K562 (cell line): ENCODE measurements around the gene TIFAB. TPM values are rescaled to one million over a fixed set of nuclear protein-coding genes. Genes with fewer than 3 reads are reported as not detected.

Source experiments
- ARID2 ChIP-seq: fragments of 450-650 bp; IDR thresholded peaks from 2 replicates; pipeline ENCODE4 v1.6.1; 2017; ENCODE audit warnings: antibody characterized with exemption, mild to moderate bottlenecking
- ATF1 ChIP-seq, 2 experiments: fragments of 450-650 bp in 1 of 2; IDR thresholded peaks; 2 replicates each; pipeline ENCODE4 v1.6.1; 2016; ENCODE audit warnings: missing compliant biosample characterization in 1 of 2, missing genetic modification characterization in 1 of 2
- CREM ChIP-seq: IDR thresholded peaks from 2 replicates; pipeline ENCODE4 v1.6.1; 2014; ENCODE audit warnings: antibody characterized with exemption, low read depth
- ETV6 ChIP-seq, 3 experiments: fragments of 150-350 bp in 1 of 3; sonication (generic) in 1 of 3; formaldehyde crosslinking in 1 of 3; IDR thresholded peaks; 2 replicates each; pipeline versions ENCODE4 v1.6.1 to v1.8.0; 2014 to 2022; ENCODE audit warnings: borderline replicate concordance in 2 of 3, low read depth in 2 of 3, antibody characterized with exemption in 1 of 3, low read length in 1 of 3, mild to moderate bottlenecking in 1 of 3, missing genetic modification reagents in 1 of 3
- GABPA ChIP-seq: fragments of 200-800 bp; sonication (Bioruptor generic); conservative IDR thresholded peaks from 2 replicates; pipeline ENCODE4 v1.6.1; 2016; ENCODE audit warnings: low read depth, missing genetic modification characterization, missing compliant biosample characterization
- HDAC6 ChIP-seq: IDR thresholded peaks from 2 replicates; pipeline ENCODE4 v1.6.1; 2012; ENCODE audit warnings: low read depth, mild to moderate bottlenecking, control low read depth, inconsistent platforms, low read length, moderate library complexity
- MYC ChIP-seq, 2 experiments: fragments of 250-450 bp in 1 of 2; sonication (Bioruptor Pico) in 1 of 2; IDR thresholded peaks; 2 replicates each; pipeline versions ENCODE4 v1.5.1 to v1.6.1; 2012 to 2021; ENCODE audit warnings: low read depth in 2 of 2, borderline replicate concordance in 1 of 2, improper control_type of control experiment in 1 of 2, low read length in 1 of 2, mild to moderate bottlenecking in 1 of 2, moderate library complexity in 1 of 2
- NFRKB ChIP-seq: fragments of 450-650 bp; IDR thresholded peaks from 2 replicates; pipeline ENCODE4 v1.6.1; 2016; ENCODE audit warnings: low read depth
- PCBP1 ChIP-seq: fragments of 200-400 bp; formaldehyde crosslinking; IDR thresholded peaks from 2 replicates; pipeline ENCODE4 v1.6.1; 2018; ENCODE audit warnings: mild to moderate bottlenecking, low read depth, low read length; ENCODE audit not compliant: poor library complexity, severe bottlenecking
- PRPF4 ChIP-seq: fragments of 200-400 bp; formaldehyde crosslinking; IDR thresholded peaks from one replicate; pipeline ENCODE4 v1.6.1; 2017; ENCODE audit warnings: low read length, low read depth, mild to moderate bottlenecking; ENCODE audit not compliant: insufficient read depth, poor library complexity, severe bottlenecking
- RFX7 ChIP-seq: fragments of 250-450 bp; sonication (Bioruptor Pico); IDR thresholded peaks from 2 replicates; pipeline ENCODE4 v1.5.1; 2021; ENCODE audit warnings: mild to moderate bottlenecking
- RUNX1 ChIP-seq: sonication (generic); IDR thresholded peaks from 2 replicates; pipeline ENCODE4 v1.6.1; 2016; ENCODE audit warnings: antibody characterized with exemption, low read depth
- SP2 ChIP-seq: IDR thresholded peaks from 2 replicates; pipeline ENCODE4 v1.6.1; 2011; ENCODE audit warnings: mild to moderate bottlenecking, low read depth, low read length, moderate library complexity; ENCODE audit not compliant: poor library complexity, severe bottlenecking; ENCODE audit errors: extremely low read depth
- SPI1 ChIP-seq: IDR thresholded peaks from 2 replicates; pipeline ENCODE4 v1.6.1; 2011; ENCODE audit warnings: low read depth, low read length, control low read depth, borderline replicate concordance
- XRCC4 ChIP-seq: IDR thresholded peaks from one replicate; pipeline ENCODE4 v1.6.1; 2011; ENCODE audit not compliant: insufficient read depth, insufficient read length; ENCODE audit errors: extremely low read depth
- polyA plus RNA-seq, 8 experiments: library from polyadenylated mRNA; depleted of rRNA in 4 of 8; stranded (reverse) in 5 of 8; unstranded in 3 of 8; fragments of >200 nt; fragmentation: Nextera tagmentation in 2 of 8; fragmentation: Illumina TruSeq in 1 of 8; extraction: Ambion mirVana in 2 of 8; extraction: Trizol in 1 of 8; gene quantifications; 2 replicates each; pipeline versions ENCODE4 v1.2.1 to v1.2.3, GENCODE V29; 2011 to 2014; ENCODE audit warnings: inconsistent platforms in 1 of 8, missing spikeins in 1 of 8
- total RNA-seq, 7 experiments: library from RNA; depleted of rRNA in 6 of 7; stranded (reverse); fragments of >200 nt in 6 of 7; fragmentation: Illumina TruSeq in 2 of 7; extraction: Trizol in 2 of 7; gene quantifications; 2 replicates each; pipeline versions ENCODE4 v1.2.1 to v1.2.3, GENCODE V29; 2011 to 2021; ENCODE audit warnings: low replicate concordance in 1 of 7
- TF ChIP-seq, protein P1 (sequence below): sonication (generic); formaldehyde crosslinking; IDR thresholded peaks from 2 replicates; pipeline ENCODE4 v1.5.0; 2020; ENCODE audit warnings: missing genetic modification reagents
- TF ChIP-seq, protein P2 (sequence below): IDR thresholded peaks from 2 replicates; pipeline ENCODE4 v1.6.1; 2016; ENCODE audit warnings: missing genetic modification characterization, missing compliant biosample characterization
- TF ChIP-seq, protein P3 (sequence below), 3 experiments: fragments of 200-800 bp in 1 of 3; fragments of 250-450 bp in 1 of 3; fragments of 450-650 bp in 1 of 3; sonication (Bioruptor Pico) in 1 of 3; sonication (Bioruptor generic) in 1 of 3; formaldehyde crosslinking in 1 of 3; IDR thresholded peaks; 2 replicates each; pipeline versions ENCODE4 v1.6.1 to v1.8.0; 2016 to 2022; ENCODE audit warnings: mild to moderate bottlenecking in 2 of 3, missing genetic modification characterization in 2 of 3, missing compliant biosample characterization in 1 of 3, moderate library complexity in 1 of 3

TIFAB gene
- total and polyA plus RNA-seq, 9 of the 15 experiments (the other 6 are each of a cell fraction or from before 2014, with no cell fraction given): not detected

DNA sequence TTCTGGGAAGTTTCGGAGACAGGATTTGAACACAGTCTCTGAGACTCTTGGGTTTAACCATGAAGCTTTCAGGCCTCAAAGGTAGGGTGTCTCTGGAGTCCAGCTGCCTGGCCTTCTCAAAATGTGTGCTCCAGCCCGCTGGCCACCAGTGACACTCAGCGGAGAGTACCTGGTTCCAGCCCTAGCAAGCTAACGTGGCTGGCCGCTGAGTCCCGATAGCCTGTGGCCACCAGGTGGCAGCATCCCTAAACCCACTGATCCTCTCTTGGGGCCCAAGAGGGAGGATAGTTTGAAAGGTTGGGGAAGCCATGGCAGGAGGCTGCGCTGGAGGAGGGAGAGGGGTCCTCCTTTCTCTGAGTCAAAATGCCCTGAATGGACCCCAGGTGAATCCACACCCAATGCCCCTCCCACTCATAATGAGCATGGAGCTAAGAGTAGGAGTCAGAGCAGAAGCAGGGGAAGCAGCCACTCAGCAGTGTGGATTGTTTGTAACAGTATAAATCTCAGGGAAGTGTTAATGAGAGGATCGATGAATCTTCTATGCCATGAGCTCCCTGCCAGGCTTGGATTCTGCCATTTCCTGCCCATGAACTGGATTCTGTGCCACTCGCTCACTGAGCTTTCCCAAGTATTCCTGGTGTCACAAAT lies 5.4 kb upstream of the TIFAB start (continued):
- TF ChIP-seq MYC (IDR thresholded peaks at IDR 0.05; ENCODE audit: low read depth, low read length) (peak; percentile 65; the same call in 1 of the 2 replicates), MYC (CRISPR knock-in tag; IDR thresholded peaks at IDR 0.05; ENCODE audit: borderline replicate concordance, low read depth) (no peak), RUNX1 (no peak), PRPF4 (no peak), XRCC4 (no peak), CREM (0 out of 2 replicates have a peak, but pooled peaks have one; percentile 43), ATF1 (CRISPR knock-in tag; IDR thresholded peaks at IDR 0.05) (no peak), ATF1 (tag; IDR thresholded peaks at IDR 0.05) (no peak), ETV6 (IDR thresholded peaks at IDR 0.05; ENCODE audit: borderline replicate concordance in 1 of 2, low read depth in 2 of 2, low read length in 1 of 2) (no peak), ETV6 (CRISPR knock-in tag; IDR thresholded peaks at IDR 0.05; ENCODE audit: borderline replicate concordance) (no peak), SP2 (no peak), SPI1 (no peak), PCBP1 (no peak), HDAC6 (no peak), ARID2 (0 out of 2 replicates have a peak, but pooled peaks have one; percentile 31), GABPA (tag) (no peak), NFRKB (no peak), RFX7 (CRISPR knock-in tag) (no peak)
- TF ChIP-seq, protein P1, sequence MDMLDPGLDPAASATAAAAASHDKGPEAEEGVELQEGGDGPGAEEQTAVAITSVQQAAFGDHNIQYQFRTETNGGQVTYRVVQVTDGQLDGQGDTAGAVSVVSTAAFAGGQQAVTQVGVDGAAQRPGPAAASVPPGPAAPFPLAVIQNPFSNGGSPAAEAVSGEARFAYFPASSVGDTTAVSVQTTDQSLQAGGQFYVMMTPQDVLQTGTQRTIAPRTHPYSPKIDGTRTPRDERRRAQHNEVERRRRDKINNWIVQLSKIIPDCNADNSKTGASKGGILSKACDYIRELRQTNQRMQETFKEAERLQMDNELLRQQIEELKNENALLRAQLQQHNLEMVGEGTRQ: no peak
- TF ChIP-seq, protein P2, sequence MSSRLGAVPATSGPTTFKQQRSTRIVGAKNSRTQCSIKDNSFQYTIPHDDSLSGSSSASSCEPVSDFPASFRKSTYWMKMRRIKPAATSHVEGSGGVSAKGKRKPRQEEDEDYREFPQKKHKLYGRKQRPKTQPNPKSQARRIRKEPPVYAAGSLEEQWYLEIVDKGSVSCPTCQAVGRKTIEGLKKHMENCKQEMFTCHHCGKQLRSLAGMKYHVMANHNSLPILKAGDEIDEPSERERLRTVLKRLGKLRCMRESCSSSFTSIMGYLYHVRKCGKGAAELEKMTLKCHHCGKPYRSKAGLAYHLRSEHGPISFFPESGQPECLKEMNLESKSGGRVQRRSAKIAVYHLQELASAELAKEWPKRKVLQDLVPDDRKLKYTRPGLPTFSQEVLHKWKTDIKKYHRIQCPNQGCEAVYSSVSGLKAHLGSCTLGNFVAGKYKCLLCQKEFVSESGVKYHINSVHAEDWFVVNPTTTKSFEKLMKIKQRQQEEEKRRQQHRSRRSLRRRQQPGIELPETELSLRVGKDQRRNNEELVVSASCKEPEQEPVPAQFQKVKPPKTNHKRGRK: no peak
- TF ChIP-seq, protein P3, sequence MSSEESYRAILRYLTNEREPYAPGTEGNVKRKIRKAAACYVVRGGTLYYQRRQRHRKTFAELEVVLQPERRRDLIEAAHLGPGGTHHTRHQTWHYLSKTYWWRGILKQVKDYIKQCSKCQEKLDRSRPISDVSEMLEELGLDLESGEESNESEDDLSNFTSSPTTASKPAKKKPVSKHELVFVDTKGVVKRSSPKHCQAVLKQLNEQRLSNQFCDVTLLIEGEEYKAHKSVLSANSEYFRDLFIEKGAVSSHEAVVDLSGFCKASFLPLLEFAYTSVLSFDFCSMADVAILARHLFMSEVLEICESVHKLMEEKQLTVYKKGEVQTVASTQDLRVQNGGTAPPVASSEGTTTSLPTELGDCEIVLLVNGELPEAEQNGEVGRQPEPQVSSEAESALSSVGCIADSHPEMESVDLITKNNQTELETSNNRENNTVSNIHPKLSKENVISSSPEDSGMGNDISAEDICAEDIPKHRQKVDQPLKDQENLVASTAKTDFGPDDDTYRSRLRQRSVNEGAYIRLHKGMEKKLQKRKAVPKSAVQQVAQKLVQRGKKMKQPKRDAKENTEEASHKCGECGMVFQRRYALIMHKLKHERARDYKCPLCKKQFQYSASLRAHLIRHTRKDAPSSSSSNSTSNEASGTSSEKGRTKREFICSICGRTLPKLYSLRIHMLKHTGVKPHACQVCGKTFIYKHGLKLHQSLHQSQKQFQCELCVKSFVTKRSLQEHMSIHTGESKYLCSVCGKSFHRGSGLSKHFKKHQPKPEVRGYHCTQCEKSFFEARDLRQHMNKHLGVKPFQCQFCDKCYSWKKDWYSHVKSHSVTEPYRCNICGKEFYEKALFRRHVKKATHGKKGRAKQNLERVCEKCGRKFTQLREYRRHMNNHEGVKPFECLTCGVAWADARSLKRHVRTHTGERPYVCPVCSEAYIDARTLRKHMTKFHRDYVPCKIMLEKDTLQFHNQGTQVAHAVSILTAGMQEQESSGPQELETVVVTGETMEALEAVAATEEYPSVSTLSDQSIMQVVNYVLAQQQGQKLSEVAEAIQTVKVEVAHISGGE (CRISPR knock-in tag; IDR thresholded peaks at IDR 0.05): no peak
